GM18861 (cell line): Measurements from ENCODE around the gene SBF2.

Experiments
- ATAC-seq: cut with Tn5 transposase; IDR thresholded peaks from one replicate; pipeline ENCODE4 v1.9.1; 2021; ENCODE audit not compliant: unreplicated experiment

The SBF2 gene

GRCh38 chr11:10302359-10302743 lies 8.3 kb upstream of the SBF2 start:
- no peak for ATAC-seq

GRCh38 chr11:10301656-10302358 lies 7.8 kb upstream of the SBF2 start:
- no peak for ATAC-seq

- peak; percentile 97 for ATAC-seq
These were observed 4.3 kb upstream of the SBF2 start for GRCh38 chr11:10298342-10298741.

GRCh38 chr11:10295064-10295901 lies 1.3 kb upstream of the SBF2 start:
- no peak for ATAC-seq

- ATAC-seq = no peak
These were observed 403 bp upstream of the SBF2 start for GRCh38 chr11:10294290-10294953.

GRCh38 chr11:10291801-10292638 lies 2.0 kb downstream of the SBF2 start:
- ATAC-seq = no peak

GRCh38 chr11:10289765-10290380 lies 4.1 kb downstream of the SBF2 start:
- no peak for ATAC-seq

- ATAC-seq = no peak
These were observed 4.9 kb downstream of the SBF2 start for GRCh38 chr11:10288881-10289764.

- no peak for ATAC-seq
These were observed 6.0 kb downstream of the SBF2 start for GRCh38 chr11:10287766-10288715.

GRCh38 chr11:10287140-10287539 lies 6.9 kb downstream of the SBF2 start:
- no peak for ATAC-seq

- ATAC-seq = no peak
These were observed 8.7 kb downstream of the SBF2 start for GRCh38 chr11:10285148-10285802.

- no peak for ATAC-seq
These were observed 10.0 kb downstream of the SBF2 start for GRCh38 chr11:10283991-10284390.

- no peak for ATAC-seq
These were observed 11.9 kb downstream of the SBF2 start for GRCh38 chr11:10282117-10282516.

GRCh38 chr11:10275714-10276113 lies 18.3 kb downstream of the SBF2 start:
- no peak for ATAC-seq

- ATAC-seq = no peak
These were observed 19.3 kb downstream of the SBF2 start for GRCh38 chr11:10274726-10275125.

- no peak for ATAC-seq
These were observed 20.3 kb downstream of the SBF2 start for GRCh38 chr11:10273738-10274137.

GRCh38 chr11:10272132-10272531 lies 21.9 kb downstream of the SBF2 start:
- no peak for ATAC-seq
